Activated CD4-positive, alpha-beta T cell treated with anti-CD3 and anti-CD28 coated beads, Interleukin-2, amount 10 ng/mL, durations not matched to agents 24 days and 14 days (primary cell): ENCODE data around the gene GPATCH4. TPM values are rescaled to one million over a fixed set of nuclear protein-coding genes. Genes with fewer than 3 reads are reported as not detected.

Experiments
- DNase-seq: peaks from one replicate; pipeline ENCODE4 v3.0.0; 2022
- H3K27ac Mint-ChIP-seq: one replicate; pipeline ENCODE4 v1.8.0; 2022; ENCODE audit warnings: mild to moderate bottlenecking, mixed read lengths
- H3K27me3 Mint-ChIP-seq: one replicate; pipeline ENCODE4 v1.8.0; 2022; ENCODE audit warnings: mixed read lengths
- H3K36me3 Mint-ChIP-seq: one replicate; pipeline ENCODE4 v1.8.0; 2022; ENCODE audit warnings: low read depth, mild to moderate bottlenecking, mixed read lengths
- H3K4me1 Mint-ChIP-seq: one replicate; pipeline ENCODE4 v1.8.0; 2021; ENCODE audit warnings: mixed read lengths
- H3K4me3 Mint-ChIP-seq: one replicate; pipeline ENCODE4 v1.8.0; 2022; ENCODE audit warnings: mild to moderate bottlenecking, moderate library complexity, mixed read lengths
- H3K9me3 Mint-ChIP-seq: one replicate; pipeline ENCODE4 v1.8.0; 2021; ENCODE audit warnings: mixed read lengths
- intact Hi-C: fragments of 100-400 bp; cut with micrococcal nuclease; formaldehyde crosslinking; loops from one replicate; pipeline ENCODE4 v1.15.1; 2023
- total RNA-seq: library from RNA; stranded (reverse); gene quantifications from 2 replicates; pipeline ENCODE4 v1.2.3, GENCODE V29; 2022

Gene GPATCH4
- total RNA-seq, 1 donor from 2014 or later = 99.0 TPM

GRCh38 chr1:156551869-156552268, 49.4 kb downstream of the GPATCH4 start:
- Mint-ChIP-seq H3K4me3 (no peak overlapping the region), H3K4me1 (no peaks in the 10 kb centered on the region), H3K27ac (no peak overlapping the region), H3K9me3 (no peaks in the 10 kb centered on the region), H3K36me3 (peaks cover 15% of the 10 kb centered on the region), H3K27me3 (no peaks in the 10 kb centered on the region)
- DNase-seq = no peak
- intact Hi-C loops = no loop called here

GRCh38 chr1:156551066-156551643, 50.1 kb downstream of the GPATCH4 start:
- no peak for DNase-seq
- Mint-ChIP-seq H3K36me3 (peaks cover 17% of the 10 kb centered on the region), H3K4me3 (no peak overlapping the region), H3K27me3 (no peaks in the 10 kb centered on the region), H3K27ac (no peak overlapping the region), H3K4me1 (no peaks in the 10 kb centered on the region), H3K9me3 (no peaks in the 10 kb centered on the region)
- intact Hi-C loops = no loop called here

GRCh38 chr1:156550346-156550745, 50.9 kb downstream of the GPATCH4 start:
- no peaks in the 10 kb centered on the region for H3K27me3 Mint-ChIP-seq
- H3K4me3 Mint-ChIP-seq = no peak overlapping the region

GRCh38 chr1:156549831-156550230, 51.4 kb downstream of the GPATCH4 start:
- Mint-ChIP-seq H3K4me1 (peaks cover 3% of the 10 kb centered on the region), H3K27ac (no peak overlapping the region), H3K4me3 (no peak overlapping the region), H3K9me3 (no peaks in the 10 kb centered on the region), H3K36me3 (peaks cover 15% of the 10 kb centered on the region), H3K27me3 (no peaks in the 10 kb centered on the region)
- no peak for DNase-seq
- intact Hi-C loops = no loop called here

More at GRCh38 chr1:156550346-156550745, 50.9 kb downstream of the GPATCH4 start:
- Mint-ChIP-seq H3K27ac (no peak overlapping the region), H3K9me3 (no peaks in the 10 kb centered on the region), H3K36me3 (peaks cover 15% of the 10 kb centered on the region), H3K4me1 (no peaks in the 10 kb centered on the region)
- intact Hi-C loops = no loop called here
- DNase-seq = no peak

- H3K36me3 Mint-ChIP-seq = peaks cover 16% of the 10 kb centered on the region
- H3K27ac Mint-ChIP-seq = no peak overlapping the region
Observed at GRCh38 chr1:156549390-156549789, 51.9 kb downstream of the GPATCH4 start.

GRCh38 chr1:156547982-156548381, 53.3 kb downstream of the GPATCH4 start:
- Mint-ChIP-seq H3K4me1 (peaks cover 7% of the 10 kb centered on the region), H3K36me3 (peaks cover 15% of the 10 kb centered on the region), H3K27me3 (no peaks in the 10 kb centered on the region), H3K4me3 (no peak overlapping the region), H3K27ac (no peak overlapping the region), H3K9me3 (no peaks in the 10 kb centered on the region)
- DNase-seq = no peak
- intact Hi-C loops = no loop called here

More at GRCh38 chr1:156549390-156549789, 51.9 kb downstream of the GPATCH4 start:
- no peak for DNase-seq
- Mint-ChIP-seq H3K4me1 (peaks cover 7% of the 10 kb centered on the region), H3K4me3 (no peak overlapping the region), H3K27me3 (no peaks in the 10 kb centered on the region), H3K9me3 (no peaks in the 10 kb centered on the region)
- intact Hi-C loops = no loop called here

- intact Hi-C loops = no loop called here
- Mint-ChIP-seq H3K27ac (no peak overlapping the region), H3K4me3 (no peak overlapping the region), H3K36me3 (peaks cover 13% of the 10 kb centered on the region), H3K27me3 (no peaks in the 10 kb centered on the region), H3K4me1 (peaks cover 7% of the 10 kb centered on the region), H3K9me3 (no peaks in the 10 kb centered on the region)
- DNase-seq = no peak
Observed at GRCh38 chr1:156547434-156547833, 53.8 kb downstream of the GPATCH4 start.

GRCh38 chr1:156546267-156546666, 55.0 kb downstream of the GPATCH4 start:
- peaks cover 12% of the 10 kb centered on the region for H3K36me3 Mint-ChIP-seq
- no peaks in the 10 kb centered on the region for H3K27me3 Mint-ChIP-seq
- DNase-seq = no peak
- no peak overlapping the region for H3K27ac Mint-ChIP-seq
- intact Hi-C loops = no loop called here
- H3K9me3 Mint-ChIP-seq = no peaks in the 10 kb centered on the region
- peaks cover 7% of the 10 kb centered on the region for H3K4me1 Mint-ChIP-seq
- H3K4me3 Mint-ChIP-seq = no peak overlapping the region

GRCh38 chr1:156544592-156545102, 56.6 kb downstream of the GPATCH4 start:
- H3K9me3 Mint-ChIP-seq = no peaks in the 10 kb centered on the region
- H3K27me3 Mint-ChIP-seq = no peaks in the 10 kb centered on the region
- H3K27ac Mint-ChIP-seq = no peak overlapping the region
- no peak for DNase-seq
- no peak overlapping the region for H3K4me3 Mint-ChIP-seq
- H3K36me3 Mint-ChIP-seq = peaks cover 13% of the 10 kb centered on the region
- peaks cover 7% of the 10 kb centered on the region for H3K4me1 Mint-ChIP-seq
- intact Hi-C loops = no loop called here

Other genes starting within 250 kb of the GPATCH4 start
- gene RHBG, start 232.3 kb downstream of the GPATCH4 start, total RNA-seq = not detected in 2 replicates
- 29.7 and 29.8 TPM in 2 replicates for gene MEF2D, start 100.7 kb downstream of the GPATCH4 start, total RNA-seq
- 10.5 and 11.2 TPM in 2 replicates for gene IQGAP3, start 28.9 kb downstream of the GPATCH4 start, total RNA-seq
- 4.6 and 5.4 TPM in 2 replicates for gene TTC24, start 21.8 kb downstream of the GPATCH4 start, total RNA-seq
- 84.1 and 90.2 TPM in 2 replicates for gene NAXE, start 9.7 kb downstream of the GPATCH4 start, total RNA-seq
- gene HAPLN2, start 17.9 kb upstream of the GPATCH4 start, total RNA-seq = not detected in 2 replicates
- not detected in 2 replicates for gene BCAN, start 40.6 kb upstream of the GPATCH4 start, total RNA-seq
- 0.05 TPM in 2 replicates for gene NES, start 75.9 kb upstream of the GPATCH4 start, total RNA-seq
- 0.62 and 1.4 TPM in 2 replicates for gene CRABP2, start 104.1 kb upstream of the GPATCH4 start, total RNA-seq
- gene METTL25B, start 127.0 kb upstream of the GPATCH4 start, total RNA-seq = 35.9 and 40.5 TPM in 2 replicates
- gene ISG20L2, start 127.3 kb upstream of the GPATCH4 start, total RNA-seq = 75.4 and 83.1 TPM in 2 replicates
- gene MRPL24, start 139.6 kb upstream of the GPATCH4 start, total RNA-seq = 134 and 135 TPM in 2 replicates
- 360 and 367 TPM in 2 replicates for gene HDGF, start 150.2 kb upstream of the GPATCH4 start, total RNA-seq
- 106 and 120 TPM in 2 replicates for gene PRCC, start 166.1 kb upstream of the GPATCH4 start, total RNA-seq
- 277 and 282 TPM in 2 replicates for gene SH2D2A, start 215.4 kb upstream of the GPATCH4 start, total RNA-seq